ENCODE results near the gene SGIP1.

- TF ChIP-seq EZH2phosphoT487 (IDR thresholded peaks at IDR 0.05; ENCODE audit: insufficient read depth, low read depth) (no peak), EZH2 (IDR thresholded peaks at IDR 0.05; ENCODE audit: insufficient read depth, poor library complexity, severe bottlenecking) (no peak)
Measured at GRCh38 chr1:66532798-66533783, 862 bp upstream of the SGIP1 start.
